Activated CD4-positive, alpha-beta T cell treated with anti-CD3 and anti-CD28 coated beads for 48 hours (primary cell): ENCODE data around the gene PRMT7.

Experiments
- DNase-seq: peaks from one replicate; pipeline ENCODE4 v3.0.0-alpha.2; 2020

Gene PRMT7

DNA sequence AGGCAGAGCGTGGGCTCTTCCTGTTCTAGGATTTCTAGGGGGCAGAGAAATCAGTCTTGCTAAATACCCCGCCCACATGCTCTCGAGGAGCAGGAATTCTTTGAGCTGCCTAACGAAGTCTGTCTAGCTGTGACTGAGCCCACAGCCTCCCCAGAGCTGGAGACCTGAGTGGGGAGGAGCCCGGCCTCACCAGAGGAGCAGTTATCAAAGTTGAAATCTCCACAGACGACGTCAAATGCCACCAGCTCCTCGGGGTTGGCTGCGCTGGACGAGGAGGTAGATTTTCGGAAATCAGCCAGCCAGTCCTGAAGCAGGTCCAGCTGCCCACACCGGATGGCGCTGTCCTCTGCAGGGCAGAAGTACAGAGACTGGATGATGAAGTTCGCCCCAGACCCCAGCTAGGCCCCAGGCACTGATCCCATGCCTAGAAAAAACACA lies 53.8 kb downstream of the PRMT7 start:
- DNase-seq: no peak

DNA sequence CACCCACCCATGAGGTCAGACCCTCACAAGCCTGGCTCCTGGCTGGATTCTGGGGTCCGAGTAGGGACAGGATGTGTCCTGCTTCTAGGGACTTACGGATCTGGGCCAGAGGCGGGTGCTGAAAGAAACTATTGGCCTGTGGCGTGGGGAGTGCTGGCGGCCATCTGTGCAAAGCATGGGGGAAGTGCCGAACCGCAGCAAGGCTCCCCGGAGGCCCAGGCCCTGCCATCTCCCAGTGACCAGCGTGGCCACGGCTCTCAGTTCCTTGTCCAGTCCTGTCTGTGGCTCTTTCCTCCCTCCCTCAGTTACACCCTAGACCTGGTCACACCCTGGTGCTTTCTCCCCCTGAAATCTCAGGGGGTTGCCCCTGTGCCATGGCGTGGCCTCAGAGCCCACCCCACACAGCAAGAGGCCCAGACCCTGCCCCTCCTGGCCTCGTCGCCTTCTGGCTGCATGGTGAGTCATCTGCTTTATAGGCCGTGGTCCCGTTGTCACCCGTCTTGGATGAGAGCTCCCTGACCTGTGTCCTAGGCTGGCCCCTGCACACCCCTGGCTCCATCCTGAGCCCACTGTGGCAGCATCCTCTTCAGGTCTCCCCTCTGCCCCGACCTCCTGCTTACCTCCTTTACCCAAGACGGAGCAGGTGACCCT lies 54.5 kb downstream of the PRMT7 start:
- DNase-seq: no peak

DNA sequence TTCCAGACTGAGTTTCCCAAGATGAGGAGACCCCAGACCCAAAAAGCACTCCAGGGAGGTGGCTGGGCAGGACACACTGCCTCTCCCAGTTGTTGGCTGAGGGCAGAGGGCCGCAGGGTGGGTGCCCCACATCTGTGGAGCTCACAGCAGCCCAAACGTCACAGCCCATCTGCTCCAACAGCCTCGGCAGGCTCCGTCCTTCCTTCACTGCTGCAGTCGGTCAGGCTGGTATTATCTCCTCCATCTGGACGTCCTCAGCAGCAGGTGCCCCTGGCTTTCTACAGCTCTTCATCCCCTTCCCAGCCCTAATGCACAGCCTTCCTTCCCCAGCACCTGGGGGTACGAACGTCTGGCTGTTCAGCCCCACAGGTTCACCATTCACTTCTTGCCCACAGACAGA lies 55.2 kb downstream of the PRMT7 start:
- no peak for DNase-seq

DNA sequence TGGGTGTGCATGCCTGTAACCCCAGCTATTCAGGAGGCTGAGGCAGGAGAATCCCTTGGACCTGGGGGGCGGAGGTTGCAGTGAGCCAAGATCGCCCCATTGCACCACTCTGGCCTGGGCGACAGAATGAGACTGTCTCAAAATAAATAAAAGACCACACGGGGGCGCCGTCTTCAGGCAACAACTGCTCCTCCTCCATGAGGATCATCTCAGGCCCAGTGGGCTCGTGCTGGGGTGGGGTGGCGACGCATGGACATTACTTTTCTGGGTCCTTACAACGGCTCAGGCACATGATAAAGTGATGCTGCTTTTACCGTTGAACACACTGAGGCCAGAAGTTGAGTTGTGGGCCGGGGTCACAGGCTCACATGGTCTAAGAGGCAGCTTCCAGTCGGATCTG lies 56.2 kb downstream of the PRMT7 start:
- peak; percentile 71 for DNase-seq

- no peak for DNase-seq
Observed at GRCh38 chr16:68367440-68367839, 56.6 kb downstream of the PRMT7 start.

DNA sequence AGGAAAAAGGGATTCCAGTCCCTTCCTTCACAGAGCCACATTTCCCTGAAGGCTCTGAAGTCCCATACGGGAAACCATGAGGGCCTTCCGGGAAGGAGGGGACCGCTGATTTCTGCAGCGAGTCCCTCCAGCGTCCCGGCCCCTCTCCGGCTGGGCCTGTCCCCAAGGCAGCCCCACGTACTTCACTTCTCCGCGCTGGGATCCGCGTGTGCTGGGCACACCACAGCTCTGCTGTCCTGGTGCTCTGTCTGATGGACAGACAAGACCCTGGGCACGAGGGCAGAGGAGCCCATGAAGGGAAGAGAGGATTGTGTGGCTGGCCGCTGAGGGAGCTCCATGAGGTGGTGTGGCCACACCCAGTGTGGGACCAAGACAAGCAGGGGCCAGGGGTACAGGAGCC lies 57.1 kb downstream of the PRMT7 start:
- DNase-seq: no peak

GRCh38 chr16:68368301-68368888 lies 57.6 kb downstream of the PRMT7 start:
- peak; percentile 35 for DNase-seq

DNA sequence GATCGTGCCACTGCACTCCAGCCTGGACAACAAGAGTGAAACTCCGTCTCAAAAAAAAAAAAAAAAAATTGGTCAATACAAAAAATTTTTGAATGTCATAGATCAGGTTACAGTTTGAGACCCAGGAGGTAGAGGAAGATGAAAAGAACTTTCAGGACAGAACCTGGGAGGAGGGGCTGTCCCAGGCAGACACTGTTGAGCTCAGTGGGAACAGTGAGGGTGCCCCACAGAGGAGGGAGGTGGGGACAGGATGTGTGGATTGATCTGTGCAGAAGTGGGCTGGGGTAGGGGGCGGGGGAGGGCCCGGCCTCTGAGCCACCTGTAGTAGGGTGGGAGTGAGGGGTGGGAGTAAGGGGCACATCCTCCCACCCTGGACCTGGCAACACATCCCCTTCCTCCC lies 58.3 kb downstream of the PRMT7 start:
- no peak for DNase-seq

DNA sequence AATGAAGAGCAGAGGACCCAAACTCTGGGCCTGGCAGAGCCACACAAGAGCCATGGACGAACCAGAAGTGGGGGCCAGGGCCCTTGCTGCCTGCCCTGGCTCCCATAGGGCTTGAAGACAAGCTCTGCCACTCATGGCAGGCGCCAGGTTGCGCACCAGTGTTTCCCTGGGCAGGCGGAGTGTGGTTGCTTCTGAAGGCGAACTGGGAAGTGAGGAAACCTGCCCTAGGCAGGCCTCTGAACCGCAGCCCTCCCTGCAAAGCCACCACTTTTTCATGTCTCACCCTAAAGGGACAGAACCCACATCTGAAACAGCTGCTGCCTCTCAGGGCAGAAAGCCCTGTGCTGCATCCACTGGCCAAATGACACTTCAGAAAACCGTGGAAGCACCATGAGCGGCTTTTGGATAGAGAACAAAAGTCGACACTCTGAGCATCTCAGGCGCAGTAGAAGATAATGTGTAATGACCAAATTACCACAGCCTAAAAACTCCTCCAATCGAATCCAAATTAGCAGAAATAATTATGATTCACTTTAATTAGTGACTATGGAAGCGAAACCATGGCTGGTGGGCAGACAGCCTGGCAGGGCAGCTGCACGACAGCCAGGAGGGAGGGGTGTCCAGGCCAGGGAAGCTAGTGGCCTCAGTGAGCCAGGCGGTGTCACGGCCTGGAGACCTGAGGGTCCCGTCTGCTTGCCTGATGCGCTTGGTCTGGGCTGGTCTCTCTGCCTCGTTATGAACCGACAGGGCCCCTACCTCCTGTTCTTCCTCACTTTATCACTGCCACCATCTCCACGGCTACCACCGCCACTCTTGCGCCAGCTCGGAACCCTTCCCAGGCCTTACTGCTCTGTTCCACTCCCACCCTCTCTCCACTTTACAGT lies 59.1 kb downstream of the PRMT7 start:
- peak; percentile 61 for DNase-seq

DNA sequence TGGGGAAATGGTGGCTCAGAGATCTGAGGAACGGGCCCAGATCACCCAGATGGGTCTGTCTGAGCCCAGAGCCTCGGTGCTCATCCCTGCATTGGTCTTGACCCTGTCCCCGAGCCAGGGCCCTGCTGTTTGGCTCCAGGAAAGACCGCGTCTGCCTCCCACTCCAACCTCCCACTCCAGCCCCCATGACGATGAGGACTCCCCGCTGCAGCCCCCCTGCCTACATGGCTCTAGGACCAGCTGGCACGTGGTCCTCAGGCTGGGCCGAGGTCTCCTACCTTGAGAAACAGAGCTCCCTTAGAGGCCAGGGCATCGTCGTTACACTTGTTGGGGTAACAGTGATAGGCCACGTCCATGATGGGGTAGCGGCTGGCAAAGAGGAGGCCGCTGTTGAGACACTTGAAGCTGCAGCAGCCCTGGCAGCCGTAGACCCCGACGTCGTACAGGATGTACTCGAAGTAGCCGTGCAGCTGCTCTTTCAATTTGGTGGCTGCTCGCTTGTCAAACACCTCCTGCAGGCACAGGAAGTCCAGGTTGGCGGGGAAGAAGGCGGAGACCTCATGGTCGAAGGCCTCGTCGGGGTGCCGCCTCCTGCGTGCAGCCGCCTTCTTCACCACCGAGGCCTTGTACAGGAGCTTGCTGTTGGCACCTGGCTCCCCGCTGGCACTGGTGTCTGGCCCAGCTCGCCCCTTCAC lies 59.9 kb downstream of the PRMT7 start:
- DNase-seq: peak; percentile 45

- DNase-seq: no peak
Observed at GRCh38 chr16:68371276-68371651, 60.4 kb downstream of the PRMT7 start.

GRCh38 chr16:68371706-68372380 lies 61.0 kb downstream of the PRMT7 start:
- DNase-seq: no peak

DNA sequence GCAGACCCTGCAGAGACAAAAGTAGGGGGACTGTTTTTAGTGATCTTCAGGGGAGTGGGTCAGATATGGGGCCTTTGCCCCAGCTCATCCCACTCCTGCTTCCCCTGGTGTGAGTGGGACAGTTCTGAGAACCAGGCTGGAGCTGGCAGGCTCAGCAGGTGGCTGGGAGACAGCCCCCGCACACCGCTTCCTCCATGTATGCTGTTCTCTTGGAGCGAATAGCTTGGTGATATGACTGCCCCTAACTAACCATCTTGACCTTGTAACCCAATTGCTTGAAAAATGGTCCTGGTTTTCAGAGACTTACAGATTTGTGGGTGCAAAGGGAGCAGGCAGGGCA lies 61.5 kb downstream of the PRMT7 start:
- no peak for DNase-seq

DNA sequence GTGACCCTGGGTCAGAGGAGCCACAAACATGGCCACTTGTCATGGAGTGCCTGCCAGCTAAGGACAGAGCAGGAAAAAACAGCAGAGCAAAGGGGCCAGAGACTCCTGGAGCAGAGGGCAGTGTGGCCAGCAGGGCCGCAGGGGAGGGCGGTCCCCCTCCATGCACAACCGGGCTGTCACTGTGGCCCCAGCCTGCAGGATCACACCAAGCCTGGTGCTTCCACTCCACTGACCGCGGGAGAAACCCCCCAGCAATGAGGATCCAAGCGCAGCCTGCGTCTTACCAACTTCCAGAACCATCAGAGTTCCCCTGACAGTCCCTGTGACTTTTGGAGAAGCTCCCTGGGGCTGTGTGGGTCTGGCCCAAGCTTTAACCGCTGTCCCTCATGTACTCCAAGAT lies 62.0 kb downstream of the PRMT7 start:
- no peak for DNase-seq

GRCh38 chr16:68373528-68374245 lies 62.9 kb downstream of the PRMT7 start:
- DNase-seq: no peak

DNA sequence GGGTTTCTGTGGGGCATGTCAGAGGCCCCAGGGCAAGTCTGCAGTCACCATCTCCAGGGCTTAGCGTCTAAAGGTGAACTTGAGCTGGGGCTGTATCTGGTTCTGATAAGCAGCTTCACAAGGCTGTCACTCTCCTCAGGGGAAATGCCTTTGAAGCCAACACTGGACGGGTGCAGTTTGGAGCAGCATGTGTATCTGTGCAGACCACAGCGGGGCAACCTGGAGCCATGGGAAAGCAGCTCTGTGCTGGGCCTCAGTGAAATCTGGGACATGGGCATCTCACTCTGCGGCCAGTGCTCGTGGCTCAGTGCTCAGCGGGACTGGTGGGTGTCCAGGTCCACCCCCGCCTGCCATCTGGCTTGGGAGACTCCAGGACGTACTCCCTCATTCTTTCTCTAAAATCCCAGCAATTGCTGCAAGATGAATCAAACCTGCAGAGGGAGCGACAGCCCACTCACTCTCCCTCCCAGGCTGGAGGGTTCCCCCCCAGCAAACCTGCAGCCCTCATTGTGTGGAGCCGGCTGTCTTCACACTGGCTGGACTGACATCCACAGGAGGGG lies 63.5 kb downstream of the PRMT7 start:
- no peak for DNase-seq

- no peak for DNase-seq
Observed at GRCh38 chr16:68374961-68375660, 64.3 kb downstream of the PRMT7 start.

GRCh38 chr16:68375801-68376536 lies 65.2 kb downstream of the PRMT7 start:
- DNase-seq: no peak

GRCh38 chr16:68376590-68376989 lies 65.8 kb downstream of the PRMT7 start:
- DNase-seq: no peak

DNA sequence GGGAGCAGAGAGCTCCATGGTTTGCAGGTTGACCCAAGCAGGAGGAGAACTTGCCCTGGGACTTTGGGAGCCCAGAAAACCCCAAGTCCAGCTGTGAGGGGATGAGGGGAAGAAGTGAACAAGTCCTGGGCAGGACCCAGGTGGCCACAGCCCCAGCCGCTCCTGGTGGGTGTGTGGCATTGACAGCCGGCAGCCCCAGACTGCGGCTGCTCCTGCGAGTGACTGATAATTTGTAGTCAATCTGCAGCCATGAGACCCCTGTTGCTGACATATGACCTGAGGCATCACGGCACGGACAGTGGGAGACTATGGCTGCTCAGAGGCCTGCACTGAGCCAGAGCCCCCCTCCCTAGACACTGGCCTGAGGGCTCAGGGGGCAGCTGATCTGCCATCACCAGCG lies 66.4 kb downstream of the PRMT7 start:
- no peak for DNase-seq
